GDM1 (cell line): ENCODE measurements around the gene RABGAP1L.
"Not testable (repeated sequence)": the region's sequence is repeated elsewhere in the genome, so short reads cannot be mapped to it uniquely, and the experiment has no call there.

Experiments
- DNase-seq: peaks from one replicate; lab custom pipeline; 2025; lab: John Stamatoyannopoulos, UW

Gene RABGAP1L

GRCh38 chr1:174660476-174660875, 501.2 kb downstream of the RABGAP1L start:
- no peak for DNase-seq

- DNase-seq, result no peak
These were observed 504.0 kb downstream of the RABGAP1L start for GRCh38 chr1:174663358-174663757.

GRCh38 chr1:174666248-174666647, 506.9 kb downstream of the RABGAP1L start:
- DNase-seq, result no peak

- no peak for DNase-seq
These were observed 512.5 kb downstream of the RABGAP1L start for GRCh38 chr1:174671826-174672225.

GRCh38 chr1:174676856-174677255, 517.5 kb downstream of the RABGAP1L start:
- DNase-seq, result no peak

GRCh38 chr1:174678657-174679056, 519.3 kb downstream of the RABGAP1L start:
- no peak for DNase-seq

GRCh38 chr1:174680101-174680500, 520.8 kb downstream of the RABGAP1L start:
- DNase-seq, result no peak

- DNase-seq, result no peak
These were observed 523.2 kb downstream of the RABGAP1L start for GRCh38 chr1:174682419-174683008.

GRCh38 chr1:174686213-174686612, 526.9 kb downstream of the RABGAP1L start:
- no peak for DNase-seq

GRCh38 chr1:174689524-174689923, 530.2 kb downstream of the RABGAP1L start:
- no peak for DNase-seq

- no peak for DNase-seq
These were observed 530.9 kb downstream of the RABGAP1L start for GRCh38 chr1:174690266-174690665.

GRCh38 chr1:174692313-174692712, 533.0 kb downstream of the RABGAP1L start:
- DNase-seq, result no peak

- no peak for DNase-seq
These were observed 533.8 kb downstream of the RABGAP1L start for GRCh38 chr1:174693085-174693484.

GRCh38 chr1:174693539-174693938, 534.2 kb downstream of the RABGAP1L start:
- DNase-seq, result not testable (repeated sequence)

GRCh38 chr1:174696026-174696821, 536.9 kb downstream of the RABGAP1L start:
- DNase-seq, result no peak

- DNase-seq, result no peak
These were observed 541.0 kb downstream of the RABGAP1L start for GRCh38 chr1:174700314-174700713.

GRCh38 chr1:174700775-174701174, 541.5 kb downstream of the RABGAP1L start:
- no peak for DNase-seq

GRCh38 chr1:174701565-174701964, 542.2 kb downstream of the RABGAP1L start:
- DNase-seq, result no peak

- DNase-seq, result no peak
These were observed 542.7 kb downstream of the RABGAP1L start for GRCh38 chr1:174702011-174702410.

- DNase-seq, result no peak
These were observed 544.0 kb downstream of the RABGAP1L start for GRCh38 chr1:174703309-174703708.

GRCh38 chr1:174704300-174704699, 545.0 kb downstream of the RABGAP1L start:
- DNase-seq, result no peak

GRCh38 chr1:174710868-174711845, 551.8 kb downstream of the RABGAP1L start:
- DNase-seq, result no peak
